Loucy (cell line): ENCODE data around the gene AKAP1.

Experiments used
- EZH2phosphoT487 ChIP-seq: fragments of 200-600 bp; IDR thresholded peaks from 2 replicates; pipeline ENCODE4 v1.6.1; 2018; ENCODE audit warnings: antibody characterized with exemption, mild to moderate bottlenecking, moderate library complexity, borderline replicate concordance
- TF ChIP-seq, protein P1 (sequence below): fragments of 200-600 bp; sonication (generic); conservative IDR thresholded peaks from 2 replicates; pipeline ENCODE4 v1.5.1; 2014; ENCODE audit warnings: mild to moderate bottlenecking, antibody characterized with exemption, low read length

DNA sequence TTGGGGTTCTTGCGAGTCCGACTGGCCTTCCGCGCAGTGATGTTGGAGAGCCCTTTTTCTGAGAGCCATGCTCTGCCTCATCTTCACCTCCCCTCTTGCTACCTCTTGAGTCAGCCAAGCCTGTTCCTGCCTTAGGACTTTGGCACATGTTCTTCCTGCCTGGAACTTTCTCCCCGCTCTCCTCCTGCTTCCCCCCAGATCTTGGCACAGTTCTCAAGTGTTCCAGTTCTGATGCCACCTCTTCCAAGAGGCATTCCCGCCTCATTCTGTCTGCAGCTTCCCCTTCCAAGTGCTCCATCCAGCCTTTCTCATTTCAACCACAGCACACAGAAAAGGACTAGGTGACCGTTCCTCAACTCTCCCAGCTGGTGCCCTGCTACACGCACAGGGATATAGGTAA, 7.7 kb downstream of the AKAP1 start:
- TF ChIP-seq, protein P1, sequence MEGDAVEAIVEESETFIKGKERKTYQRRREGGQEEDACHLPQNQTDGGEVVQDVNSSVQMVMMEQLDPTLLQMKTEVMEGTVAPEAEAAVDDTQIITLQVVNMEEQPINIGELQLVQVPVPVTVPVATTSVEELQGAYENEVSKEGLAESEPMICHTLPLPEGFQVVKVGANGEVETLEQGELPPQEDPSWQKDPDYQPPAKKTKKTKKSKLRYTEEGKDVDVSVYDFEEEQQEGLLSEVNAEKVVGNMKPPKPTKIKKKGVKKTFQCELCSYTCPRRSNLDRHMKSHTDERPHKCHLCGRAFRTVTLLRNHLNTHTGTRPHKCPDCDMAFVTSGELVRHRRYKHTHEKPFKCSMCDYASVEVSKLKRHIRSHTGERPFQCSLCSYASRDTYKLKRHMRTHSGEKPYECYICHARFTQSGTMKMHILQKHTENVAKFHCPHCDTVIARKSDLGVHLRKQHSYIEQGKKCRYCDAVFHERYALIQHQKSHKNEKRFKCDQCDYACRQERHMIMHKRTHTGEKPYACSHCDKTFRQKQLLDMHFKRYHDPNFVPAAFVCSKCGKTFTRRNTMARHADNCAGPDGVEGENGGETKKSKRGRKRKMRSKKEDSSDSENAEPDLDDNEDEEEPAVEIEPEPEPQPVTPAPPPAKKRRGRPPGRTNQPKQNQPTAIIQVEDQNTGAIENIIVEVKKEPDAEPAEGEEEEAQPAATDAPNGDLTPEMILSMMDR = no peak
- TF ChIP-seq EZH2phosphoT487 = no peak
